Retina (tissue), 1 donor: ENCODE data around the gene PAGR1.
A peak's percentile ranks its signal among the peaks of the same experiment; 100 is the strongest.
"Not testable (repeated sequence)": the region's sequence is repeated elsewhere in the genome, so short reads cannot be mapped to it uniquely, and the experiment has no call there.

ENCODE experiments used
- DNase-seq: peaks from one replicate; pipeline ENCODE4 v3.0.0-alpha.2; 2016

The PAGR1 gene

GRCh38 chr16:29813644-29814562 lies 2.0 kb upstream of the PAGR1 start:
- DNase-seq: peak; percentile 60

- DNase-seq: no peak
Measured at GRCh38 chr16:29814592-29814991, 1.4 kb upstream of the PAGR1 start.

- DNase-seq: no peak
Measured at GRCh38 chr16:29815032-29815721, 775 bp upstream of the PAGR1 start.

GRCh38 chr16:29816694-29817441 lies 916 bp downstream of the PAGR1 start:
- DNase-seq: no peak

- DNase-seq: no peak
Measured at GRCh38 chr16:29818082-29818481, 2.1 kb downstream of the PAGR1 start.

- DNase-seq: no peak
Measured at GRCh38 chr16:29819506-29819905, 3.6 kb downstream of the PAGR1 start.

- no peak for DNase-seq
Measured at GRCh38 chr16:29820271-29820701, 4.3 kb downstream of the PAGR1 start, which contains the start of gene MVP. MVP (plus strand) TSS chr16:29820462; CDS start chr16:29830550, 10,088 bp downstream.

- DNase-seq: no peak
Measured at GRCh38 chr16:29820730-29821642, 5.0 kb downstream of the PAGR1 start.

- no peak for DNase-seq
Measured at GRCh38 chr16:29821643-29822115, 5.7 kb downstream of the PAGR1 start.

GRCh38 chr16:29824589-29825144 lies 8.7 kb downstream of the PAGR1 start:
- DNase-seq: no peak

GRCh38 chr16:29825145-29826044 lies 9.4 kb downstream of the PAGR1 start:
- DNase-seq: peak; percentile 74

- no peak for DNase-seq
Measured at GRCh38 chr16:29826342-29826695, 10.4 kb downstream of the PAGR1 start.

- DNase-seq: no peak
Measured at GRCh38 chr16:29830774-29831173, 14.8 kb downstream of the PAGR1 start.

- no peak for DNase-seq
Measured at GRCh38 chr16:29831490-29831889, 15.5 kb downstream of the PAGR1 start.

- not testable (repeated sequence) for DNase-seq
Measured at GRCh38 chr16:29833219-29833618, 17.3 kb downstream of the PAGR1 start.

- no peak for DNase-seq
Measured at GRCh38 chr16:29834079-29834478, 18.1 kb downstream of the PAGR1 start.

- no peak for DNase-seq
Measured at GRCh38 chr16:29835926-29836325, 20.0 kb downstream of the PAGR1 start.

- no peak for DNase-seq
Measured at GRCh38 chr16:29836623-29837022, 20.7 kb downstream of the PAGR1 start.

- DNase-seq: no peak
Measured at GRCh38 chr16:29837841-29838240, 21.9 kb downstream of the PAGR1 start.

GRCh38 chr16:29839822-29840221 lies 23.9 kb downstream of the PAGR1 start:
- no peak for DNase-seq

- no peak for DNase-seq
Measured at GRCh38 chr16:29840240-29840639, 24.3 kb downstream of the PAGR1 start.
